GM21381 (cell line): ENCODE measurements around the gene NAALADL1.

Experiments used
- ATAC-seq: cut with Tn5 transposase; IDR thresholded peaks from one replicate; pipeline ENCODE4 v1.9.1; 2021; ENCODE audit warnings: mild to moderate bottlenecking, moderate library complexity; ENCODE audit not compliant: unreplicated experiment

NAALADL1 gene

GRCh38 chr11:65058419-65059054 lies at the start of gene NAALADL1:
NAALADL1 (minus strand) TSS chr11:65058553; CDS start chr11:65058521, 32 bp downstream.
- no peak for ATAC-seq

- no peak for ATAC-seq
These were observed 49.6 kb upstream of the NAALADL1 start for GRCh38 chr11:65107751-65108468.

- no peak for ATAC-seq
These were observed 48.7 kb upstream of the NAALADL1 start for GRCh38 chr11:65107078-65107477.

- no peak for ATAC-seq
These were observed 46.3 kb upstream of the NAALADL1 start for GRCh38 chr11:65104628-65105027.

- ATAC-seq = no peak
These were observed 45.1 kb upstream of the NAALADL1 start for GRCh38 chr11:65103476-65103875.

- ATAC-seq = no peak
These were observed 44.1 kb upstream of the NAALADL1 start for GRCh38 chr11:65102142-65103095.

- ATAC-seq = no peak
These were observed 42.5 kb upstream of the NAALADL1 start for GRCh38 chr11:65100674-65101350.

GRCh38 chr11:65096926-65097325 lies 38.6 kb upstream of the NAALADL1 start:
- ATAC-seq = no peak

- ATAC-seq = peak; percentile 74
These were observed 37.8 kb upstream of the NAALADL1 start, which contains the start of gene VPS51 for GRCh38 chr11:65095974-65096806. VPS51 (plus strand) TSS chr11:65096214; CDS start chr11:65096251, 37 bp downstream.

GRCh38 chr11:65095427-65095826 lies 37.1 kb upstream of the NAALADL1 start:
- ATAC-seq = no peak

GRCh38 chr11:65090628-65091027 lies 32.3 kb upstream of the NAALADL1 start:
- no peak for ATAC-seq

- no peak for ATAC-seq
These were observed 31.3 kb upstream of the NAALADL1 start for GRCh38 chr11:65089621-65090020.

- no peak for ATAC-seq
These were observed 29.5 kb upstream of the NAALADL1 start for GRCh38 chr11:65087827-65088226.

GRCh38 chr11:65087216-65087615 lies 28.9 kb upstream of the NAALADL1 start:
- ATAC-seq = no peak

- no peak for ATAC-seq
These were observed 28.5 kb upstream of the NAALADL1 start for GRCh38 chr11:65086809-65087208.

- ATAC-seq = no peak
These were observed 27.1 kb upstream of the NAALADL1 start for GRCh38 chr11:65085446-65085845.

- ATAC-seq = peak; percentile 2
These were observed 26.4 kb upstream of the NAALADL1 start for GRCh38 chr11:65084598-65085375.

- ATAC-seq = peak; percentile 77
These were observed 25.7 kb upstream of the NAALADL1 start, which contains the start of the genes CDCA5 and ZFPL1 for GRCh38 chr11:65083834-65084597. CDCA5 (minus strand) TSS chr11:65084040; CDS start chr11:65083978, 62 bp downstream. ZFPL1 (plus strand) TSS chr11:65084222; CDS start chr11:65084699, 477 bp downstream.
